NT2/D1 (cell line): Measurements from ENCODE around the gene FBP2.

Experiments
- YY1 ChIP-seq: IDR thresholded peaks from 2 replicates; pipeline ENCODE4 v1.6.1; 2011; ENCODE audit not compliant: insufficient read length, insufficient read depth
- ZNF274 ChIP-seq: IDR thresholded peaks from 2 replicates; pipeline ENCODE4 v1.6.1; 2011; ENCODE audit warnings: mild to moderate bottlenecking, low read depth, low read length

- TF ChIP-seq ZNF274 (no peak), YY1 (no peak)
Measured at GRCh38 chr9:94567271-94567670, 26.4 kb downstream of the FBP2 start.
